ENCODE measurements around the gene VTI1A.

VTI1A gene

GRCh38 chr10:112570585-112570984 lies 123.6 kb downstream of the VTI1A start:
- TF ChIP-seq CTCF (IDR thresholded peaks at IDR 0.05; ENCODE audit: control insufficient read depth, insufficient read depth, low read depth, low read length, missing control alignments) = no peak
- no peak for DNase-seq (ENCODE audit: low read depth)
- no peak overlapping the region for H3K4me3 ChIP-seq (ENCODE audit: control insufficient read depth, low read depth, low read length)

- no peak overlapping the region for H3K4me3 ChIP-seq (ENCODE audit: control insufficient read depth, low read depth, low read length)
- no peak for DNase-seq (ENCODE audit: low read depth)
- TF ChIP-seq CTCF (IDR thresholded peaks at IDR 0.05; ENCODE audit: control insufficient read depth, insufficient read depth, low read depth, low read length, missing control alignments) = no peak
Measured at GRCh38 chr10:112579578-112579977, 132.6 kb downstream of the VTI1A start.

GRCh38 chr10:112580267-112580666 lies 133.3 kb downstream of the VTI1A start:
- TF ChIP-seq CTCF (IDR thresholded peaks at IDR 0.05; ENCODE audit: control insufficient read depth, insufficient read depth, low read depth, low read length, missing control alignments) = no peak
- no peak for DNase-seq (ENCODE audit: low read depth)
- no peak overlapping the region for H3K4me3 ChIP-seq (ENCODE audit: control insufficient read depth, low read depth, low read length)

GRCh38 chr10:112581921-112582320 lies 134.9 kb downstream of the VTI1A start:
- DNase-seq (ENCODE audit: low read depth) = no peak
- H3K4me3 ChIP-seq (ENCODE audit: control insufficient read depth, low read depth, low read length) = no peak overlapping the region
- TF ChIP-seq CTCF (IDR thresholded peaks at IDR 0.05; ENCODE audit: control insufficient read depth, insufficient read depth, low read depth, low read length, missing control alignments) = no peak

- no peak overlapping the region for H3K4me3 ChIP-seq (ENCODE audit: control insufficient read depth, low read depth, low read length)
- no peak for TF ChIP-seq CTCF (IDR thresholded peaks at IDR 0.05; ENCODE audit: control insufficient read depth, insufficient read depth, low read depth, low read length, missing control alignments)
- DNase-seq (ENCODE audit: low read depth) = no peak
Measured at GRCh38 chr10:112583236-112583939, 136.4 kb downstream of the VTI1A start.

- DNase-seq (ENCODE audit: low read depth) = no peak
- H3K4me3 ChIP-seq (ENCODE audit: control insufficient read depth, low read depth, low read length) = no peak overlapping the region
Measured at GRCh38 chr10:112584276-112584675, 137.3 kb downstream of the VTI1A start.

More at GRCh38 chr10:112584276-112584675, 137.3 kb downstream of the VTI1A start:
- no peak for TF ChIP-seq CTCF (IDR thresholded peaks at IDR 0.05; ENCODE audit: control insufficient read depth, insufficient read depth, low read depth, low read length, missing control alignments)
